Activated naive CD8-positive, alpha-beta T cell treated with anti-CD3 and anti-CD28 coated beads, Interleukin-2, amount 10 ng/mL, durations not matched to agents 7 days and 5 days (primary cell): Measurements from ENCODE around the gene ATXN2L. TPM values are rescaled to one million over a fixed set of nuclear protein-coding genes. Genes with fewer than 3 reads are reported as not detected.
"Not testable (repeated sequence)": the region's sequence is repeated elsewhere in the genome, so short reads cannot be mapped to it uniquely, and the experiment has no call there.

ENCODE experiments used
- ATAC-seq: fragments of 150-1000 bp; cut with Tn5 transposase; one replicate; pipeline ENCODE4 v1.10.0; 2021; ENCODE audit warnings: low read depth, moderate library complexity
- POLR2A ChIA-PET: fragments of 350-600 bp; sonication (Branson Sonifier 250); formaldehyde crosslinking; loops from one replicate; lab custom pipeline; 2021; ENCODE audit warnings: antibody characterized with exemption; lab: Charles Lee
- DNase-seq: peaks from one replicate; pipeline ENCODE4 v3.0.0; 2021
- H3K27ac Mint-ChIP-seq: one replicate; pipeline ENCODE4 v1.8.0; 2022; ENCODE audit warnings: mild to moderate bottlenecking, mixed read lengths
- H3K27me3 Mint-ChIP-seq: one replicate; pipeline ENCODE4 v1.8.0; 2022; ENCODE audit warnings: mild to moderate bottlenecking, moderate library complexity, mixed read lengths
- H3K36me3 Mint-ChIP-seq: one replicate; pipeline ENCODE4 v1.8.0; 2021; ENCODE audit warnings: mild to moderate bottlenecking, mixed read lengths
- H3K4me1 Mint-ChIP-seq: one replicate; pipeline ENCODE4 v1.8.0; 2021; ENCODE audit warnings: mixed read lengths
- H3K4me3 Mint-ChIP-seq: one replicate; pipeline ENCODE4 v1.8.0; 2022; ENCODE audit warnings: mild to moderate bottlenecking, moderate library complexity, mixed read lengths
- H3K9me3 Mint-ChIP-seq: one replicate; pipeline ENCODE4 v1.8.0; 2021; ENCODE audit warnings: mixed read lengths
- total RNA-seq, 2 experiments: library from RNA; stranded (reverse); gene quantifications; one replicate each; pipeline ENCODE4 v1.2.3, GENCODE V29; 2021

ATXN2L gene, protein sequence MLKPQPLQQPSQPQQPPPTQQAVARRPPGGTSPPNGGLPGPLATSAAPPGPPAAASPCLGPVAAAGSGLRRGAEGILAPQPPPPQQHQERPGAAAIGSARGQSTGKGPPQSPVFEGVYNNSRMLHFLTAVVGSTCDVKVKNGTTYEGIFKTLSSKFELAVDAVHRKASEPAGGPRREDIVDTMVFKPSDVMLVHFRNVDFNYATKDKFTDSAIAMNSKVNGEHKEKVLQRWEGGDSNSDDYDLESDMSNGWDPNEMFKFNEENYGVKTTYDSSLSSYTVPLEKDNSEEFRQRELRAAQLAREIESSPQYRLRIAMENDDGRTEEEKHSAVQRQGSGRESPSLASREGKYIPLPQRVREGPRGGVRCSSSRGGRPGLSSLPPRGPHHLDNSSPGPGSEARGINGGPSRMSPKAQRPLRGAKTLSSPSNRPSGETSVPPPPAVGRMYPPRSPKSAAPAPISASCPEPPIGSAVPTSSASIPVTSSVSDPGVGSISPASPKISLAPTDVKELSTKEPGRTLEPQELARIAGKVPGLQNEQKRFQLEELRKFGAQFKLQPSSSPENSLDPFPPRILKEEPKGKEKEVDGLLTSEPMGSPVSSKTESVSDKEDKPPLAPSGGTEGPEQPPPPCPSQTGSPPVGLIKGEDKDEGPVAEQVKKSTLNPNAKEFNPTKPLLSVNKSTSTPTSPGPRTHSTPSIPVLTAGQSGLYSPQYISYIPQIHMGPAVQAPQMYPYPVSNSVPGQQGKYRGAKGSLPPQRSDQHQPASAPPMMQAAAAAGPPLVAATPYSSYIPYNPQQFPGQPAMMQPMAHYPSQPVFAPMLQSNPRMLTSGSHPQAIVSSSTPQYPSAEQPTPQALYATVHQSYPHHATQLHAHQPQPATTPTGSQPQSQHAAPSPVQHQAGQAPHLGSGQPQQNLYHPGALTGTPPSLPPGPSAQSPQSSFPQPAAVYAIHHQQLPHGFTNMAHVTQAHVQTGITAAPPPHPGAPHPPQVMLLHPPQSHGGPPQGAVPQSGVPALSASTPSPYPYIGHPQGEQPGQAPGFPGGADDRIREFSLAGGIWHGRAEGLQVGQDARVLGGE
- 100 to 1,000 TPM; 296 to 304 TPM for total RNA-seq

DNA sequence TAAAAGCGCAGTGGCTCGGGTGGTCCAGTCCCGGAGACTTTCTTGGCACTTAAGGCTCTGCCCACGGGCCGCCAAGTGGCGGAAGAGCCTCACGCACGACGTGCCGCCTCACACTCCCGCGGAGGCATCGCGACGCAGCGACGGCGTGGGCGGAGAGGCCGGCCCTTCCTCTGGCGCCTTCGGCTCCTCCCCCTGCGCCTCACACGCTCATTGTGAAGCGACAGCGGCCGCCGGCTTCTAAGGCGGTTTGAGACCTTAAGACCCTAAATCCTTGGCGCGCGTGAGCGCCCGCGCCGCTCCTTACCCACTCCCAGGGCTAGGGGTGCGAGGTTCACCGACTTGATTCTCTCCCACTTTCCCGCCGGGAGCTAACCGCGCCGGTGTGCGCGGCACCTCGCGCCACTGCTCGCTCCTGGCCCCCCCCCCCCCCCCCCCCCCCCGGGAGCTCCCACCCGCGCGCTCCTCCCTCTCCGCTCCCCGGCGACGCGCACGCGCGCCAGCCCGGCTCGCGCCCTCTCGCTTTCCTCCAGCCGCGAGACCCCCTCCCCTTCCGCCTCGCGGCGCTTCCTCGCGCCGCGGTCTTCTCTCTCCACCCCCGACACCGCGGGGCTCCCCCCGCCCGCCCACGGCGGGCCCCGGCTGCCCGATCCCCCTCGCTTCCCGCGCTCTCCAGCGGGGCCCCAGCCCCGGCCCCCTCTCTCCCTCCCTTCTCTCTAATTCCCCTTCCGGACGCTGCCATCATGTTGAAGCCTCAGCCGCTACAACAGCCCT, at the start of gene ATXN2L:
Gene ATXN2L (plus strand): TSS at position 480 of the 771 bp plus-strand sequence. CDS start 261 bp downstream, at position 741.
- Mint-ChIP-seq H3K4me1 (peaks cover 35% of the 10 kb centered on the region), H3K4me3 (peak within 1 kb of the TSS; percentile 98), H3K36me3 (peaks cover 25% of the 10 kb centered on the region), H3K9me3 (no peaks in the 10 kb centered on the region), H3K27ac (peak within 1 kb of the TSS; percentile 98), H3K27me3 (no peaks in the 10 kb centered on the region)
- DNase-seq = peak; percentile 94
- ATAC-seq = peak; percentile 48
- POLR2A ChIA-PET = interaction anchor here (0.6 to 4.2 kb wide), 20 partner anchors 9 to 544 kb away, joined by 3 to 65 read pairs (median 6); partner anchors contain the start of genes APOBR, NFATC2IP, RABEP2 and SGF29

- DNase-seq, H3K36me3 Mint-ChIP-seq, ATAC-seq, H3K27me3 Mint-ChIP-seq, H3K4me3 Mint-ChIP-seq, POLR2A ChIA-PET, H3K4me1 Mint-ChIP-seq, H3K9me3 Mint-ChIP-seq, H3K27ac Mint-ChIP-seq: not testable (repeated sequence)
These were observed 41.1 kb upstream of the ATXN2L start for GRCh38 chr16:28781697-28782096.

- H3K4me3 Mint-ChIP-seq, POLR2A ChIA-PET, H3K4me1 Mint-ChIP-seq, ATAC-seq, H3K36me3 Mint-ChIP-seq, DNase-seq, H3K27ac Mint-ChIP-seq, H3K27me3 Mint-ChIP-seq, H3K9me3 Mint-ChIP-seq: not testable (repeated sequence)
These were observed 40.4 kb upstream of the ATXN2L start for GRCh38 chr16:28782357-28782756.

DNA sequence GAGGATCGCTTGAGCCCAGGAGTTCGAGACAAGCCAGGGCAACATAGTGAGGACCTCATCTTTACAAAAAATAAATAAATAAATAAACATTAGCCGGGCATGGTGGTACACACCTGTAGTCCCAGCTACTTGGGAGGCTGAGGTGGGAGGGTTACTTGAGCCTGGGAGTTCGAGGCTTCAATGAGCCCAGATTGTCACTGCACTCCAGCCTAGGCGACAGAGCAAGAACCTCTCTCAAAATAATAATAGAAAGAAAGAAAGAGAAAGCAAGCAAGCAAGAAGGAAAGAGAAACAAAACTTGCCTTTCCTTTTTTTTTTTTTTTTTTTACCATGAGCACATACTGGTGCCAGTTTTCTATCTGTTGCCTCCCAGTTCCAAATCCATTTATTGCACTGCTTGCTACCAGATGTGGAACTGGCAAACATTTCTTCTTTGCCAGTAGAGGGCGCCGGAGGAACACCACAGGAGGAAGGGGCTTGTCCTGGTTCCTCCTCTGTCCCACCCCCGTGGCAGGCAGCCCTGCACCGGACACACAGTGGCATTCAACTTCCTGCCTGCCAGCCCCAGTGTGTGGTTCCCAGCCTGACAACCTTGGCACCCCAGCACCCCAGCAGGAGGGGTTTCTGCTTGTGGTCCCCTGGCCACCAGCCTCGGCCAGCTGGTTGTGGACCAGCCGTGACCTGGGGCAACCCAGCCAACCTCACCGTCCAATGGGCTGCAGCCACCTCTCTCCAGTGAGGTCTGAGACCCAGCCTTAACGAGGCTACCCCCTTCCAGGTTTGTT, 20.4 kb upstream of the ATXN2L start:
- ATAC-seq = peak; percentile 87
- H3K27me3 Mint-ChIP-seq, H3K4me1 Mint-ChIP-seq, H3K36me3 Mint-ChIP-seq, DNase-seq, POLR2A ChIA-PET, H3K9me3 Mint-ChIP-seq: not testable (repeated sequence)
- peak overlapping the region; percentile 76 for H3K4me3 Mint-ChIP-seq
- peak overlapping the region; percentile 70 for H3K27ac Mint-ChIP-seq

GRCh38 chr16:28807445-28808120, 15.2 kb upstream of the ATXN2L start:
- DNase-seq, POLR2A ChIA-PET, H3K27ac Mint-ChIP-seq, H3K9me3 Mint-ChIP-seq, H3K27me3 Mint-ChIP-seq, H3K36me3 Mint-ChIP-seq, H3K4me3 Mint-ChIP-seq, H3K4me1 Mint-ChIP-seq, ATAC-seq: not testable (repeated sequence)

GRCh38 chr16:28820016-28820415, 2.8 kb upstream of the ATXN2L start:
- no peaks in the 10 kb centered on the region for H3K27me3 Mint-ChIP-seq
- no peak for ATAC-seq
- H3K4me3 Mint-ChIP-seq = no peak overlapping the region
- peaks cover 2% of the 10 kb centered on the region for H3K9me3 Mint-ChIP-seq
- no peak for DNase-seq
- peaks cover 12% of the 10 kb centered on the region for H3K36me3 Mint-ChIP-seq
- H3K27ac Mint-ChIP-seq = no peak overlapping the region
- peaks cover 18% of the 10 kb centered on the region for H3K4me1 Mint-ChIP-seq
- POLR2A ChIA-PET = no interaction called here

- POLR2A ChIA-PET, H3K27ac Mint-ChIP-seq, ATAC-seq: not testable (repeated sequence)
These were observed 2.3 kb upstream of the ATXN2L start for GRCh38 chr16:28820546-28820945.

GRCh38 chr16:28821874-28822519, 802 bp upstream of the ATXN2L start:
- Mint-ChIP-seq H3K36me3 (peaks cover 25% of the 10 kb centered on the region), H3K27ac (peak overlapping the region; percentile 85), H3K9me3 (no peaks in the 10 kb centered on the region), H3K4me3 (peak overlapping the region; percentile 88), H3K4me1 (peaks cover 35% of the 10 kb centered on the region), H3K27me3 (no peaks in the 10 kb centered on the region)
- POLR2A ChIA-PET = interaction anchor here (0.6 to 4.2 kb wide), 19 partner anchors 9 to 543 kb away, joined by 3 to 65 read pairs (median 6); partner anchors contain the start of genes APOBR, NFATC2IP, RABEP2 and SGF29
- DNase-seq (no peak), ATAC-seq (no peak)

More at GRCh38 chr16:28820546-28820945, 2.3 kb upstream of the ATXN2L start:
- Mint-ChIP-seq H3K4me1 (peaks cover 24% of the 10 kb centered on the region), H3K36me3 (peaks cover 17% of the 10 kb centered on the region)
- H3K4me3 Mint-ChIP-seq, H3K27me3 Mint-ChIP-seq, DNase-seq, H3K9me3 Mint-ChIP-seq: not testable (repeated sequence)

GRCh38 chr16:28823291-28823872, 583 bp downstream of the ATXN2L start:
- Mint-ChIP-seq H3K9me3 (no peaks in the 10 kb centered on the region), H3K36me3 (peaks cover 25% of the 10 kb centered on the region), H3K27ac (peak overlapping the region; percentile 98), H3K4me1 (peaks cover 37% of the 10 kb centered on the region), H3K4me3 (peak overlapping the region; percentile 98), H3K27me3 (no peaks in the 10 kb centered on the region)
- no peak for ATAC-seq
- POLR2A ChIA-PET = interaction anchor here (0.7 to 4.2 kb wide), 19 partner anchors 9 to 329 kb away, joined by 3 to 65 read pairs (median 7); partner anchors contain the start of genes APOBR, NFATC2IP, RABEP2 and SGF29
- DNase-seq = peak; percentile 78

DNA sequence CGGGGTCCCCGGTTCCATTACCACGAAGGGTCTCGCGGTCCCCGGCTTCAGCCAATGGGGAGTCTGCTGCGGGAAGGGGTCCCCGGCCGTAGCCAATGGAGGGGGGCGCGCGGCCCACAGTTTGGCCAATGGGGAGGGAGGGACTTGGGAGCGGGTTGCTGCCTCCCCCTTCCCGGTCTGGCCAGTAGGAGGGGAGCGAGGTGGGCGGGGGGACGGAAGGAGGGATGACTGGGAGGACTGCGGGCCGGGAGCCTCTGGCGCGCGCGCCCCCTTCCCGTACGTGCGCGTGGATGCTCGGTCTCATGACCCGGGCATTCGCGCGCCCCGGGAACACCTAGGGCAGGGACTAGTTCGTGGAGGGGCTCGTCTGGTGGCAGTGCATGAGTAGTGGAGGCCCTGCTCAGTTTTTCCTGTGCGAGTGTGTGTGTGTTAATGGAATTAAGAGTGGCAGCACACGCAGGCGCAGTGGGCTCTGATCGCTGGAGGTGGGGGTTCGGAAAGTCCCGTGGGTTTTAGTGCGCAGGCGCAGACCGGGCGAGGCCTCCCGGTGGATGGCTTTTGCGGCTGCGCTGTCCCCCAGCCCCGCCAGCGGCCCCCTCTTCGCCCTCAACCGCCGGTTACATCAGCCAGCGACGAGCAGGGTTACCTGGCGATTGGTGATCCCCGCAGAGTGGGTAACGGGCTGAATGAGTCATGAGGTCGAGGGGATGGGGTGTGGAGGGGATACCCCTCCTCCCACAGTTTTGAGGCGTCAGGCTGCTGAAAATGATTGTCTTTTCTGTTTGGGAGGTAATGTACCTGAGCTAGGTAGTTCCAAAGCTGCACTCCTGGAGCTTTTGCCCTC, 1.3 kb downstream of the ATXN2L start:
- H3K36me3 Mint-ChIP-seq = peaks cover 23% of the 10 kb centered on the region

More for the DNA sequence above, 1.3 kb downstream of the ATXN2L start:
- peak; percentile 79 for ATAC-seq
- Mint-ChIP-seq H3K27ac (peak overlapping the region; percentile 98), H3K27me3 (no peaks in the 10 kb centered on the region), H3K4me3 (peak overlapping the region; percentile 98), H3K4me1 (peaks cover 37% of the 10 kb centered on the region), H3K9me3 (no peaks in the 10 kb centered on the region)
- peak; percentile 94 for DNase-seq
- POLR2A ChIA-PET = interaction anchor here (0.7 to 4.2 kb wide), 10 partner anchors 18 to 330 kb away, joined by 3 to 65 read pairs (median 8); partner anchors contain the start of genes APOBR, NFATC2IP, RABEP2 and SH2B1
